Left ventricle myocardium superior (tissue), 1 donor: ENCODE measurements around the gene POGZ. TPM values are rescaled to one million over a fixed set of nuclear protein-coding genes. Genes with fewer than 3 reads are reported as not detected.

Experiments
- ATAC-seq: fragments of 200-7000 bp; cut with Tn5 transposase; one replicate; pipeline ENCODE4 v1.9.1; 2020; ENCODE audit warnings: mild to moderate bottlenecking, moderate library complexity
- DNase-seq: peaks from one replicate; pipeline ENCODE4 v3.0.0-alpha.2; 2020
- intact Hi-C: fragments of 100-400 bp; cut with micrococcal nuclease; formaldehyde crosslinking; loops from one replicate; pipeline ENCODE4 v1.11.0; 2022
- total RNA-seq: library from RNA; stranded (reverse); fragmentation: NEBNext Ultra II Directional; extraction: Animal tissue kit (Norgen Biotek cat#: 25700); gene quantifications from one replicate; pipeline ENCODE4 v1.2.1, GENCODE V29; 2021
- donor health status: DM: no; HTN: yes; CAD: no; lungs with severe emphysema.

Gene POGZ
- total RNA-seq, 1 donor from 2014 or later: 46.1 TPM

GRCh38 chr1:151356696-151357095 is 102.6 kb downstream of the POGZ start:
- intact Hi-C loops: no loop called here
- ATAC-seq (no peak), DNase-seq (no peak)

Other genes with a start within 250 kb of the POGZ start
- gene PSMD4, start 204.8 kb downstream of the POGZ start, total RNA-seq: 149 TPM
- gene ZNF687, start 177.2 kb downstream of the POGZ start, total RNA-seq: 11.7 TPM
- gene PI4KB, start 132.1 kb downstream of the POGZ start, total RNA-seq: 46.8 TPM
- gene RFX5, start 112.2 kb downstream of the POGZ start, total RNA-seq: 21.1 TPM
- 99.1 TPM for gene SELENBP1, start 86.8 kb downstream of the POGZ start, total RNA-seq
- gene PSMB4, start 59.9 kb downstream of the POGZ start, total RNA-seq: 175 TPM
- 0.92 TPM for gene CGN, start 51.9 kb upstream of the POGZ start, total RNA-seq
- gene TUFT1, start 80.8 kb upstream of the POGZ start, total RNA-seq: 3.1 TPM
- gene SNX27, start 152.6 kb upstream of the POGZ start, total RNA-seq: 33.7 TPM